ENCODE data around the gene TEX12. TPM values are rescaled to one million over a fixed set of nuclear protein-coding genes. Genes with fewer than 3 reads are reported as not detected.
A peak's percentile ranks its signal among the peaks of the same experiment; 100 is the strongest.
"Not testable (repeated sequence)": the region's sequence is repeated elsewhere in the genome, so short reads cannot be mapped to it uniquely, and the experiment has no call there.

The TEX12 gene
- total RNA-seq, 2 experiments from 2014 or later, result 0.29 TPM; not detected in 1

DNA sequence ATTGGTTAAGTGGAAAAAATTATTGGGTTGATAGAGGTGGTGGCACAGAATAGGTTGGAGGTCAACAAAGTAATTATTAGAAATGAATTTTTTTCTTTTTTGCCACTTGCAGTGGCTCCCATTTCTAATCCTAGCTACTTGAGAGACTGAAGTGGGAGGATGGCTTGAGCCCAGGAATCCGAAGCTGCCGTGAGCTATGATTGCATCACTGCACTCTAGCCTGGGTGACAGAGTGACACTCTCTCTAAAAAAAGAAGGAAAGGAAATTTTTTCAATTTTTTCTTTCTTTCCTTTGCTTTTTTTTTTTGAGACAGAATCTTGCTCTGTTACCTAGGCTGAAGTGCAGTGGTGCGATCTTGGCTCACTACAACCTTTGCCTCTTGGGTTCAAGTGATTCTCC lies 6.0 kb downstream of the TEX12 start:
- no peak for DNase-seq
- ChIA-PET POLR2A (interaction anchor here (1.0 kb wide), 1 partner anchor 15 kb away, joined by 3 read pairs; no protein-coding TSS in a partner anchor), CTCF (interaction anchor here (1.1 to 1.9 kb wide), 2 partner anchors 60 to 70 kb away, joined by 3 to 9 read pairs; no protein-coding TSS in a partner anchor)
- no peaks in the 10 kb centered on the region for H3K36me3 Mint-ChIP-seq
- no peak overlapping the region for H3K27ac Mint-ChIP-seq
- no peaks in the 10 kb centered on the region for H3K9me3 Mint-ChIP-seq
- no peak overlapping the region for H3K4me3 Mint-ChIP-seq
- peaks cover 10% of the 10 kb centered on the region for H3K27me3 Mint-ChIP-seq
- intact Hi-C loops (cut with micrococcal nuclease), result loop anchor here (10.0 kb wide), 1 partner anchor 238 kb away; the partner anchor contains the start of gene DIXDC1
- peaks cover 11% of the 10 kb centered on the region for H3K4me1 Mint-ChIP-seq (ENCODE audit: low read depth)

DNA sequence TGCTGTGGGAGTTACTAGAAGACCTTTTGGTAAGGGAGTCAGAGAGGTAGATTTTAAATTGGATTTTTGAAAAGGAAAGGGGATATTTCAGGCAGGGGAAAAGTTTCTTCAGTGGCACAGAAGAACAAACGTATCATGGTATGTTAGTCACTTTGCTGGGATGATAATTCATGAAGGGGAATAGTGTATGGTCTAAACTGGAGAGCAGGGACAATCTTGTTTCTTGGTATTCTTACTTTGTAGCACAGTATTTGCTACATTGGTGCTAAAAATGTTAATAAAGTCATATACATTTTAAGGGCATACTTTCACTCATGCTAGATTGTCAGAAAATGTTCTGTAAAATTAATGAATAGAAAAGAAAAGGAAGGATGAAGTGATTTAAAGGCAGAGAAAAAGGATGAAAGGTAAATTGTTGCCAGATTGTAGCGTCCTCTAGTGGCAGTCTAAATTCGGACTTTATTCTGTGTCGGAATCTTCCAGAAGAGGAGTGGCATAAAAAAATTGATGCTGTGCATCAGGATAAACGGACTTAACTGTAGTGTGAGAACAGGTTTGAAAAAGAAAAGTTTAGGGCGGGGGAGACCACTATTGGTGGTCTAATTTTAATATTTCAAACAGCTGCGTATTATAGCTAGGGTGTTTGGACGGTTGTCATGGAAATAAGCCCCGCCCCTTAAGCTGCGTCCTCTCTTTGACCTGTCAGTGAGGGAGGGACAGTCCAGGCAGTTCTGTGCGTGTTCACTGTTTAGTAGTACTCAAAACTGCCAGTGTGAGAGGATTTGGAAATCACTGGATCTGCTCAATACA lies 7.8 kb downstream of the TEX12 start, which contains the start of gene BCO2:
TSS of gene BCO2 (plus strand) at position 724 of the 810 bp plus-strand sequence. CDS start 90 bp downstream, outside the sequence.
- Mint-ChIP-seq H3K9me3 (no peaks in the 10 kb centered on the region), H3K27ac (no peak within 1 kb of the TSS), H3K4me1 (ENCODE audit: low read depth) (peaks cover 11% of the 10 kb centered on the region), H3K27me3 (peaks cover 16% of the 10 kb centered on the region), H3K36me3 (no peaks in the 10 kb centered on the region), H3K4me3 (peak within 1 kb of the TSS; percentile 50)
- CTCF ChIA-PET, result interaction anchor here (0.6 to 1.4 kb wide), 9 partner anchors 15 to 88 kb away, joined by 3 to 21 read pairs (median 3); partner anchors contain the start of genes SDHD and TIMM8B
- intact Hi-C loops (cut with micrococcal nuclease), result loop anchor here (1.0 to 10.0 kb wide), 3 partner anchors 62 to 296 kb away; partner anchors contain the start of genes CFAP68, DIXDC1 and FDXACB1
- POLR2A ChIA-PET, result no interaction called here
- peak; percentile 60 for DNase-seq

DNA sequence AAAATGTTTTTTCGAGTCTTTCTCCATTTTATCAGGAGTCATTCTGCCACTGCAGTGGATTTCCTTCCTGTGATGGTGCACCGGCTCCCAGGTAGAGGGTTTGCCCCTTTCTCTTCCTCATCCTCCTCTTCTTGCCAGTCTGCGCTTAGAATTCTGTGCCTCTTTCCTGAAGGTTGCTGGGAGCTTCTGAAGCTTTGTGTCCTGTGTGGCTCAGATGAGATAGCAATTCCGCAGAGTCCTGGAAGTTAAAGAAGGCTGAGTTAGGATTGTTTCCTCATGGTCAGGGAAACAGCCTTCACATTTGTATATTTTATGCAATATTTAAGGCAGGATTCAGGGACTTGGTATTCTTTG lies 8.4 kb downstream of the TEX12 start:
- Mint-ChIP-seq H3K27ac (no peak overlapping the region), H3K9me3 (no peaks in the 10 kb centered on the region), H3K4me3 (no peak overlapping the region), H3K27me3 (peaks cover 20% of the 10 kb centered on the region), H3K36me3 (no peaks in the 10 kb centered on the region), H3K4me1 (ENCODE audit: low read depth) (peaks cover 11% of the 10 kb centered on the region)
- ChIA-PET POLR2A (no interaction called here), CTCF (interaction anchor here (0.6 to 1.4 kb wide), 9 partner anchors 15 to 89 kb away, joined by 3 to 21 read pairs (median 3); partner anchors contain the start of genes SDHD and TIMM8B)
- no peak for DNase-seq
- intact Hi-C loops (cut with micrococcal nuclease), result loop anchor here (1.0 to 10.0 kb wide), 3 partner anchors 62 to 296 kb away; partner anchors contain the start of genes CFAP68, DIXDC1 and FDXACB1

DNA sequence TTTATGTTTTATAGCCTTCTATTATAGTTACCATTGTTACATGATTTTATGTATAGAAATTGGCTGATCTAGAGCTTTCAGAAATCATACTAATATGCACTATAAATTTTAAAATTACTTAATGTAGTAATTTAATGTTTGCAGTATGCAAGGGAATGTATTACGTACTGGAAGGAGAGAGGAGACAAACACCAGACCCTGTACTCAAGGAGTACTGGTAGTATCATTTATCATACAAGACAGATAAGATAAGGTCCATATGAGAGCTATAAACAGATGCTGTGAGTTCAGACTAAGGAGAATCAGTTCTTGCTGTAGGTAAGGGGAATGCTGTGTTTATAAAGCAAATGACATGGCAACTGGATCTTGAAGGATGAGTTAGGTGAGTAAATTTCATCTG lies 8.9 kb downstream of the TEX12 start:
- H3K9me3 Mint-ChIP-seq, result no peaks in the 10 kb centered on the region
- H3K27me3 Mint-ChIP-seq, result peaks cover 23% of the 10 kb centered on the region
- no peak overlapping the region for H3K4me3 Mint-ChIP-seq
- ChIA-PET POLR2A (no interaction called here), CTCF (interaction anchor here (0.9 to 1.4 kb wide), 3 partner anchors 62 to 65 kb away, joined by 3 to 21 read pairs (median 4); no protein-coding TSS in a partner anchor)
- H3K36me3 Mint-ChIP-seq, result no peaks in the 10 kb centered on the region
- no peak overlapping the region for H3K27ac Mint-ChIP-seq
- intact Hi-C loops (cut with micrococcal nuclease), result loop anchor here (10.0 kb wide), 1 partner anchor 241 kb away; the partner anchor contains the start of gene DIXDC1
- no peak for DNase-seq
- peaks cover 11% of the 10 kb centered on the region for H3K4me1 Mint-ChIP-seq (ENCODE audit: low read depth)

DNA sequence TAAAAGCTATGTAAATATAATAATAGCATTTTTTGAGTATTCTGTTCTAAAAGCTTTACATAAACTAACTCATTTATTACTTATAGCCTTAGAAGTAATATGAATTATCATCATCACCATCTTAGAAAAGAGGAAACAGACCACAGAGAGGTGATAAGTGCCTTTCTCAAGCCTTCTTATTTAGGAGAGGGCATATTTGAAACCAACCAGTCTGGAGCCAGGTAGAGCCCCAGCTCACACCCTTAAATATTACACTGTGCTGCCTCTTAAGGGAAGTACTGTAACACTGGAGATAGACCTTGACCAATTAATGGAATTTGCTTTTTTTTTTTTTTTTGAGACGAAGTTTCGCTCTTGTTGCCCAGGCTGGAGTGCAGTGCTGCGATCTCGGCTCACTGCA lies 10.4 kb downstream of the TEX12 start:
- intact Hi-C loops (cut with micrococcal nuclease), result loop anchor here (10.0 kb wide), 1 partner anchor 243 kb away; the partner anchor contains the start of gene DIXDC1
- no peaks in the 10 kb centered on the region for H3K9me3 Mint-ChIP-seq

DNA sequence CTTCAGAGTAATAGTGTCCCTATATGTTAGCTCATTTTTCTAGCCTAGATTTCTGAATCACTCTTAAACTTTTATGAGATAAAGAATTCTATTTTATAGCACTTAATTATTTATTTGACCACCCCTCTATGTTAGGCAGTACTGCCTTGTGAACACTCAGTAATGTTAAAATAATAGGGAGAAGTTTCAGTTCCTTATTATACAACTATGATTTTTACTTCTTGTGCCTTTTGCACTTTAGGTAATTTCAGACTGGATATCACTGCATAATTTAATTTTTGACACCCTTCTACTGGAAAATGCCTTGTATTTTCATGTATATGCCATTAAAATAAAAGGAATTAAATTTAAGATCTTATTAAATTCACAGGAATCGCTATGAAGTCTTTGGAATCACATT lies 11.3 kb downstream of the TEX12 start:
- H3K36me3 Mint-ChIP-seq, result no peaks in the 10 kb centered on the region
- CTCF ChIA-PET, result no interaction called here
- POLR2A ChIA-PET, result interaction anchor here (0.6 kb wide), 1 partner anchor 247 kb away, joined by 3 read pairs; no protein-coding TSS in a partner anchor
- H3K4me1 Mint-ChIP-seq (ENCODE audit: low read depth), result peaks cover 9% of the 10 kb centered on the region
- intact Hi-C loops (cut with micrococcal nuclease), result loop anchor here (10.0 kb wide), 1 partner anchor 244 kb away; the partner anchor contains the start of gene DIXDC1
- DNase-seq, result no peak
- no peak overlapping the region for H3K4me3 Mint-ChIP-seq
- H3K27me3 Mint-ChIP-seq, result peaks cover 23% of the 10 kb centered on the region
- H3K27ac Mint-ChIP-seq, result no peak overlapping the region
- no peaks in the 10 kb centered on the region for H3K9me3 Mint-ChIP-seq

More for the DNA sequence above, 10.4 kb downstream of the TEX12 start:
- DNase-seq, result no peak
- ChIA-PET CTCF (interaction anchor here (0.9 kb wide), 1 partner anchor 64 kb away, joined by 4 read pairs; no protein-coding TSS in a partner anchor), POLR2A (no interaction called here)
- peaks cover 23% of the 10 kb centered on the region for H3K27me3 Mint-ChIP-seq
- no peak overlapping the region for H3K27ac Mint-ChIP-seq
- H3K36me3 Mint-ChIP-seq, result no peaks in the 10 kb centered on the region
- H3K4me1 Mint-ChIP-seq (ENCODE audit: low read depth), result peaks cover 9% of the 10 kb centered on the region
- no peak overlapping the region for H3K4me3 Mint-ChIP-seq

DNA sequence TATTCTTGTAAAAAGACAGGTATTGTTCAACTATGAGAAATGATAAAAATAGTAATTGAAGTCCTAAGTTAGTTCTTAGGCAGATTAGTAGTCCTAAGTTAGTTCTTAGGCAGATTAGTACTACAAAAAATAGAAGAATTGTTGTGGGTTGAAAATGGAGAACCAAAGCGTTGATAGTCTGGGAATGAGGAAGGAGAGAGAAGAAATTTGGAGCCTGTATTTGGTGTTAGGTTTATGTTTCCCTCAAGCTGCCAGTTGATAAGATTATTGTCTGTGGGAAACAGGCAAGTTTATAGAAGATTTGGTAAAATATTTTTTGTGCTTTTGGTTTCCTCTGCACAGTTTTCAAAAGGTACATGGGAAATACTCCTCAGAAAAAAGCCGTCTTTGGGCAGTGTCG lies 11.8 kb downstream of the TEX12 start:
- ChIA-PET POLR2A (no interaction called here), CTCF (no interaction called here)
- Mint-ChIP-seq H3K27me3 (peaks cover 24% of the 10 kb centered on the region), H3K4me3 (no peak overlapping the region), H3K36me3 (no peaks in the 10 kb centered on the region), H3K9me3 (no peaks in the 10 kb centered on the region), H3K27ac (no peak overlapping the region), H3K4me1 (ENCODE audit: low read depth) (peaks cover 9% of the 10 kb centered on the region)
- intact Hi-C loops (cut with micrococcal nuclease), result loop anchor here (10.0 kb wide), 1 partner anchor 244 kb away; the partner anchor contains the start of gene DIXDC1
- no peak for DNase-seq

DNA sequence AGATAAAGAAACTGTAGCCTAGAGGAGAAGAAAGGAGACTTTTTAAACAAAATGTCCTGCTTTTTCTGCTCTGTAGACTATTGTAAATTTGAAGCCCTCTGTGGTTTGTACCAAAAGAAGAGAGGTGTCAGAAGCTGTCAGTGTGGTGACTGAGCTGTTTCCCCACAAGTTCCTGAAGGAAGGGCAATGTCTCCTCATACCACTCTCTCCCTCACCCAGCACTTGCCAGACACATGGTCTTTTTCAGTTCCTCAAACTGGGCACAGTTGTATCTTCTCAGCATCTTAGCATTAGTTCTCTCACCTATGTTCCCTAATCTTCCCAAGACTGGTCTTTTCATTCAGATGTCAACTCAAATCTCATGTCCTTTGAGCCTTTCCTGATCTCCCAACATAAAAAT lies 12.4 kb downstream of the TEX12 start:
- Mint-ChIP-seq H3K27ac (no peak overlapping the region), H3K4me3 (no peak overlapping the region), H3K4me1 (ENCODE audit: low read depth) (peaks cover 8% of the 10 kb centered on the region), H3K36me3 (no peaks in the 10 kb centered on the region), H3K27me3 (peaks cover 23% of the 10 kb centered on the region), H3K9me3 (no peaks in the 10 kb centered on the region)
- ChIA-PET CTCF (no interaction called here), POLR2A (no interaction called here)
- DNase-seq, result no peak
- intact Hi-C loops (cut with micrococcal nuclease), result loop anchor here (10.0 kb wide), 1 partner anchor 245 kb away; the partner anchor contains the start of gene DIXDC1

DNA sequence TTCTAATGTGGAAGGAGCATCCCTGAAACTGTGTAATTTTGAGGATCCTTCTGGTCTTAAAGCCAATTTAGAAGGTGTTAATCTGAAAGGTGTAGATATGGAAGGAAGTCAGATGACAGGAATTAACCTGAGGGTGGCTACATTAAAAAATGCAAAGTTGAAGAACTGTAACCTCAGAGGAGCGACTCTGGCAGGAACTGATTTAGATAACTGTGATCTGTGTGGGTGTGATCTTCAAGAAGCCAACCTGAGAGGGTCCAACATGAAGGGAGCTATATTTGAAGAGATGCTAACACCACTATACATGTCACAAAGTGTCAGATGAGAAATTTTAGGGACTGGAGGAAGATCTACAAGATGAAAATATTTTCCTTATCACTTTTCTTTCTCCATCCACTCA lies 15.7 kb downstream of the TEX12 start:
- Mint-ChIP-seq H3K4me3 (no peak overlapping the region), H3K27me3 (peaks cover 14% of the 10 kb centered on the region), H3K9me3 (no peaks in the 10 kb centered on the region), H3K27ac (no peak overlapping the region), H3K4me1 (ENCODE audit: low read depth) (no peaks in the 10 kb centered on the region), H3K36me3 (no peaks in the 10 kb centered on the region)
- intact Hi-C loops (cut with micrococcal nuclease), result no loop called here
- DNase-seq, result no peak
- ChIA-PET CTCF (no interaction called here), POLR2A (no interaction called here)

DNA sequence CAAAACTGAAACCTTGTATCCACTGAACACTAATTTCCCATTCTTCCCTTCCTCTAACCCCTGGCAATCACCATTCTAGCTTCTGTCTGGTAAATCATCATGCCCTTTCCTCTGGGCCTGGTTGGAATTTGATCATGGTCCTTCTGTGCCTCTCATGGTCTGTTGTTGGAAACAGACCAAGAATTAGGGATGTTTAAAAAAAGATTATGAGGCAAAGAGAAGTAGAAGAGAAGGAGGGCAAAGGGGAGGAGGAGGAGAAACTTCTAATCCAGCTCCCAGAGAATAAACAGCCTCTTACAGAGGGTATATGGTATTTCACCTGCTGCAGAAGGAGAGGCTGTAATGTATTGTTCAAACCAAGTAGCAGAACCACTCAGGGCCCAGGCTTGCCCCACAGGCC lies 18.7 kb downstream of the TEX12 start:
- Mint-ChIP-seq H3K9me3 (no peaks in the 10 kb centered on the region), H3K4me3 (no peak overlapping the region), H3K36me3 (no peaks in the 10 kb centered on the region), H3K27me3 (peaks cover 11% of the 10 kb centered on the region), H3K27ac (no peak overlapping the region), H3K4me1 (ENCODE audit: low read depth) (no peaks in the 10 kb centered on the region)
- ChIA-PET POLR2A (no interaction called here), CTCF (no interaction called here)
- no peak for DNase-seq
- intact Hi-C loops (cut with micrococcal nuclease), result no loop called here

DNA sequence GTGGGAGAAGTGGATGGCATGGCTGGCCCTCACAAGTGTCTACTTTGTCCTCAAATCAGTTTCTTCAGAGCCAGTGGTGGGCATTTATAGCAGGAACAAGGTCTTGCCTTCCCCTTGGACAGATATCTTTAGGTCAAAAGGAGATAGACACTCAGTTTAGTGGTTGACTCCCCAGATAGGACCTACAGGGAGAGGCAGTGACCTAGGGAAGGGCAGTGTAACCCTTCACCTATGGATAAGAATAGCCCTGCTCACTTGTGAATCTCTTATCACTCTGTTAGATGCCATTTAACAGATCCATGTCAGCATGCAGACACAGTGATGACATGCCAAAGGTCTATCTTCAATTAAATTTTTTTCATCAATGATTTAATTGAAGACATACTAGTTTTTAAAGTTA lies 19.1 kb downstream of the TEX12 start:
- no peak for DNase-seq
- Mint-ChIP-seq H3K27me3 (peaks cover 10% of the 10 kb centered on the region), H3K36me3 (no peaks in the 10 kb centered on the region), H3K27ac (no peak overlapping the region), H3K4me1 (ENCODE audit: low read depth) (no peaks in the 10 kb centered on the region), H3K9me3 (no peaks in the 10 kb centered on the region), H3K4me3 (no peak overlapping the region)
- intact Hi-C loops (cut with micrococcal nuclease), result no loop called here
- CTCF ChIA-PET, result no interaction called here
- POLR2A ChIA-PET, result no interaction called here

DNA sequence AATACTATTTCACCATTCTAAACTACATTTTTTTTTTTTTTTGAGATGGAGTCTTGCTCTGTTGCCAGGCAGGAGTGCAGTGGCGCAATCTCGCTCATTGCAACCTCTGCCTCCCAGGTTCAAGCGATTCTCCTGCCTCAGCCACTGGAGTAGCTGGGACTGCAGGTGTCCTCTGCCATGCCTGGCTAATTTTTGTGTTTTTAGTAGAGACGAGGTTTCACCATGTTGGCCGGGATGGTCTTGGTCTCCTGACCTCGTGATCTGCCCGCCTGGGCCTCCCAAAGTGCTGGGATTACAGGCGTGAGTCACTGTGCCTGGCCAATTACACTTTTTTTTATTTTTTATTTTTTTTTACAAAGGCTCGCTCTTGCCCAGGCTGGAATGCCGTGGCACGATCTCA lies 27.9 kb downstream of the TEX12 start:
- H3K27ac Mint-ChIP-seq; H3K4me1 Mint-ChIP-seq (ENCODE audit: low read depth); H3K36me3 Mint-ChIP-seq; DNase-seq; CTCF ChIA-PET; H3K4me3 Mint-ChIP-seq; H3K27me3 Mint-ChIP-seq; POLR2A ChIA-PET; intact Hi-C loops (cut with micrococcal nuclease); H3K9me3 Mint-ChIP-seq: not testable (repeated sequence)
